HEK293 (cell line): ENCODE results near the gene LPIN3.

Experiments used
- KLF10 ChIP-seq: fragments of 450-650 bp; IDR thresholded peaks from 2 replicates; pipeline ENCODE4 v1.5.1; 2018; ENCODE audit warnings: missing biosample characterization, mild to moderate bottlenecking, missing genetic modification characterization
- KLF16 ChIP-seq: fragments of 450-650 bp; formaldehyde crosslinking; IDR thresholded peaks from 2 replicates; pipeline ENCODE4 v1.5.1; 2017; ENCODE audit warnings: missing biosample characterization, missing genetic modification characterization
- MYNN ChIP-seq: fragments of 450-650 bp; formaldehyde crosslinking; IDR thresholded peaks from 2 replicates; pipeline ENCODE4 v1.5.1; 2016; ENCODE audit warnings: missing biosample characterization, missing genetic modification characterization, borderline replicate concordance
- ZBTB21 ChIP-seq: fragments of 450-650 bp; formaldehyde crosslinking; IDR thresholded peaks from 2 replicates; pipeline ENCODE4 v1.5.1; 2017; ENCODE audit warnings: missing biosample characterization, missing genetic modification characterization
- ZNF776 ChIP-seq: fragments of 450-650 bp; formaldehyde crosslinking; IDR thresholded peaks from 2 replicates; pipeline ENCODE4 v1.5.0; 2017; ENCODE audit warnings: missing biosample characterization, missing genetic modification characterization, borderline replicate concordance
- TF ChIP-seq, protein P1 (sequence below): fragments of 450-650 bp; formaldehyde crosslinking; IDR thresholded peaks from 2 replicates; pipeline ENCODE4 v1.5.1; 2016; ENCODE audit warnings: missing biosample characterization, missing genetic modification characterization
- TF ChIP-seq, protein P2 (sequence below): fragments of 450-650 bp; formaldehyde crosslinking; IDR thresholded peaks from 2 replicates; pipeline ENCODE4 v1.5.1; 2017; ENCODE audit warnings: missing biosample characterization, missing genetic modification characterization
- TF ChIP-seq, protein P3 (sequence below): fragments of 450-650 bp; IDR thresholded peaks from 2 replicates; pipeline ENCODE4 v1.5.1; 2018; ENCODE audit warnings: missing biosample characterization, mild to moderate bottlenecking, missing genetic modification characterization

DNA sequence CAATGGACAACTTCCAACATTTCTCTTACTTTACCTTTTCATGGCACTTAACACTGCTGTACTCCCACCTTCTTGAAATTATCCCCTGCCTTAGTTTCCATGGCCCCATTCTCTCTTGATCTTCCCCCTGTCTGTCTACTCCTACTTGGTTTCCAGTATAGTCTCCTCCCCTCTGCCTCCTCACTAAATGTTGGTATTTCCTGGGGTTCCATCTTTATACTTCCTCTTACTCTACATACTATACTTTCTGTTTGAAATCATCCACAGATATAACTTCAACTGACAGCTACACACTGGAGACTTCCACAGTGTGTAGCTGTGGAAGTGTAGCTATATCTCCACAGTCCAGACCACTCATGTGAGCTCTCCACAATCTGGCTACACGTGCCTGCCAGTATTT, 36.6 kb upstream of the LPIN3 start:
- TF ChIP-seq, protein P1, sequence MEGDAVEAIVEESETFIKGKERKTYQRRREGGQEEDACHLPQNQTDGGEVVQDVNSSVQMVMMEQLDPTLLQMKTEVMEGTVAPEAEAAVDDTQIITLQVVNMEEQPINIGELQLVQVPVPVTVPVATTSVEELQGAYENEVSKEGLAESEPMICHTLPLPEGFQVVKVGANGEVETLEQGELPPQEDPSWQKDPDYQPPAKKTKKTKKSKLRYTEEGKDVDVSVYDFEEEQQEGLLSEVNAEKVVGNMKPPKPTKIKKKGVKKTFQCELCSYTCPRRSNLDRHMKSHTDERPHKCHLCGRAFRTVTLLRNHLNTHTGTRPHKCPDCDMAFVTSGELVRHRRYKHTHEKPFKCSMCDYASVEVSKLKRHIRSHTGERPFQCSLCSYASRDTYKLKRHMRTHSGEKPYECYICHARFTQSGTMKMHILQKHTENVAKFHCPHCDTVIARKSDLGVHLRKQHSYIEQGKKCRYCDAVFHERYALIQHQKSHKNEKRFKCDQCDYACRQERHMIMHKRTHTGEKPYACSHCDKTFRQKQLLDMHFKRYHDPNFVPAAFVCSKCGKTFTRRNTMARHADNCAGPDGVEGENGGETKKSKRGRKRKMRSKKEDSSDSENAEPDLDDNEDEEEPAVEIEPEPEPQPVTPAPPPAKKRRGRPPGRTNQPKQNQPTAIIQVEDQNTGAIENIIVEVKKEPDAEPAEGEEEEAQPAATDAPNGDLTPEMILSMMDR (tag by site-specific recombination): no peak
- TF ChIP-seq MYNN (tag by site-specific recombination) (no peak), ZNF776 (tag by site-specific recombination) (no peak), KLF10 (tag by site-specific recombination) (no peak), KLF16 (tag by site-specific recombination) (no peak), ZBTB21 (tag by site-specific recombination) (no peak)
- TF ChIP-seq, protein P2, sequence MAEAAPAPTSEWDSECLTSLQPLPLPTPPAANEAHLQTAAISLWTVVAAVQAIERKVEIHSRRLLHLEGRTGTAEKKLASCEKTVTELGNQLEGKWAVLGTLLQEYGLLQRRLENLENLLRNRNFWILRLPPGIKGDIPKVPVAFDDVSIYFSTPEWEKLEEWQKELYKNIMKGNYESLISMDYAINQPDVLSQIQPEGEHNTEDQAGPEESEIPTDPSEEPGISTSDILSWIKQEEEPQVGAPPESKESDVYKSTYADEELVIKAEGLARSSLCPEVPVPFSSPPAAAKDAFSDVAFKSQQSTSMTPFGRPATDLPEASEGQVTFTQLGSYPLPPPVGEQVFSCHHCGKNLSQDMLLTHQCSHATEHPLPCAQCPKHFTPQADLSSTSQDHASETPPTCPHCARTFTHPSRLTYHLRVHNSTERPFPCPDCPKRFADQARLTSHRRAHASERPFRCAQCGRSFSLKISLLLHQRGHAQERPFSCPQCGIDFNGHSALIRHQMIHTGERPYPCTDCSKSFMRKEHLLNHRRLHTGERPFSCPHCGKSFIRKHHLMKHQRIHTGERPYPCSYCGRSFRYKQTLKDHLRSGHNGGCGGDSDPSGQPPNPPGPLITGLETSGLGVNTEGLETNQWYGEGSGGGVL (tag by site-specific recombination): no peak
- TF ChIP-seq, protein P3, sequence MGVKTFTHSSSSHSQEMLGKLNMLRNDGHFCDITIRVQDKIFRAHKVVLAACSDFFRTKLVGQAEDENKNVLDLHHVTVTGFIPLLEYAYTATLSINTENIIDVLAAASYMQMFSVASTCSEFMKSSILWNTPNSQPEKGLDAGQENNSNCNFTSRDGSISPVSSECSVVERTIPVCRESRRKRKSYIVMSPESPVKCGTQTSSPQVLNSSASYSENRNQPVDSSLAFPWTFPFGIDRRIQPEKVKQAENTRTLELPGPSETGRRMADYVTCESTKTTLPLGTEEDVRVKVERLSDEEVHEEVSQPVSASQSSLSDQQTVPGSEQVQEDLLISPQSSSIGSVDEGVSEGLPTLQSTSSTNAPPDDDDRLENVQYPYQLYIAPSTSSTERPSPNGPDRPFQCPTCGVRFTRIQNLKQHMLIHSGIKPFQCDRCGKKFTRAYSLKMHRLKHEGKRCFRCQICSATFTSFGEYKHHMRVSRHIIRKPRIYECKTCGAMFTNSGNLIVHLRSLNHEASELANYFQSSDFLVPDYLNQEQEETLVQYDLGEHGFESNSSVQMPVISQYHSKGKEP (tag by site-specific recombination): no peak
